Astrocyte of the spinal cord (primary cell): ENCODE measurements around the gene SLC12A2.
A peak's percentile ranks its signal among the peaks of the same experiment; 100 is the strongest.

ENCODE experiments used
- DNase-seq: peaks from one replicate; pipeline ENCODE4 v3.0.0; 2011; ENCODE audit warnings: low read depth, low spot score
- H3K4me3 ChIP-seq: 2 replicates; pipeline ENCODE4 v1.5.1; 2011; ENCODE audit warnings: low read depth, mild to moderate bottlenecking, low read length, moderate library complexity
- in situ Hi-C: cut with HindIII; loops from 2 replicates; pipeline ENCODE4 v1.10.0; 2017; ENCODE audit warnings: low sequenced_read_pairs
- TF ChIP-seq, protein P1 (sequence below): IDR thresholded peaks from 2 replicates; pipeline ENCODE4 v1.5.1; 2012; ENCODE audit warnings: low read depth, mild to moderate bottlenecking, low read length, inconsistent platforms

Gene SLC12A2

GRCh38 chr5:128236334-128236733, 152.8 kb downstream of the SLC12A2 start:
- TF ChIP-seq, protein P1, sequence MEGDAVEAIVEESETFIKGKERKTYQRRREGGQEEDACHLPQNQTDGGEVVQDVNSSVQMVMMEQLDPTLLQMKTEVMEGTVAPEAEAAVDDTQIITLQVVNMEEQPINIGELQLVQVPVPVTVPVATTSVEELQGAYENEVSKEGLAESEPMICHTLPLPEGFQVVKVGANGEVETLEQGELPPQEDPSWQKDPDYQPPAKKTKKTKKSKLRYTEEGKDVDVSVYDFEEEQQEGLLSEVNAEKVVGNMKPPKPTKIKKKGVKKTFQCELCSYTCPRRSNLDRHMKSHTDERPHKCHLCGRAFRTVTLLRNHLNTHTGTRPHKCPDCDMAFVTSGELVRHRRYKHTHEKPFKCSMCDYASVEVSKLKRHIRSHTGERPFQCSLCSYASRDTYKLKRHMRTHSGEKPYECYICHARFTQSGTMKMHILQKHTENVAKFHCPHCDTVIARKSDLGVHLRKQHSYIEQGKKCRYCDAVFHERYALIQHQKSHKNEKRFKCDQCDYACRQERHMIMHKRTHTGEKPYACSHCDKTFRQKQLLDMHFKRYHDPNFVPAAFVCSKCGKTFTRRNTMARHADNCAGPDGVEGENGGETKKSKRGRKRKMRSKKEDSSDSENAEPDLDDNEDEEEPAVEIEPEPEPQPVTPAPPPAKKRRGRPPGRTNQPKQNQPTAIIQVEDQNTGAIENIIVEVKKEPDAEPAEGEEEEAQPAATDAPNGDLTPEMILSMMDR, result no peak
- in situ Hi-C loops, result no loop called here

GRCh38 chr5:128237000-128237399, 153.4 kb downstream of the SLC12A2 start:
- no peak for DNase-seq
- no peak overlapping the region for H3K4me3 ChIP-seq
- in situ Hi-C loops, result no loop called here
- TF ChIP-seq, protein P1, result no peak

More at GRCh38 chr5:128236334-128236733, 152.8 kb downstream of the SLC12A2 start:
- no peak overlapping the region for H3K4me3 ChIP-seq
- DNase-seq, result no peak

DNA sequence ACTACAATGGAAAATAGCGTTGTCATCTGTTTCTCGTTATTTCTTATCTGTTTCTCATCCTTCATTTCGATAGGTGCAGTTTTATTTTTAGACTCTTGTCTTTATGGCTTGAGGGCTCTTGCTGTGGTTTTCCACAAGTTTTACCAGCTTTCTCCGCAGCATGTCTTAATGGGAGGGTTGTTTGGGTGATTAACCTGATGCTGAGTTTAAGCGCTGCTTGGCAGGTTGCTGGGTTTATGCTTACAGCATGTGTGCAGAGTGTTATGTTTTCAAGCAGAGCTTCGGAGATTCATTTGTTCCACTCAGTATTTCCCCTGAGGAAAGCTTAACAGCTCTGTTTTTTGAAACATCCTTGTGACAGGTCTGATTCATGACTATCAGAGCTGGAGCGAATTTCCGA, 154.0 kb downstream of the SLC12A2 start:
- in situ Hi-C loops, result no loop called here
- no peak overlapping the region for H3K4me3 ChIP-seq
- peak; percentile 65 for DNase-seq
- TF ChIP-seq, protein P1, result no peak
